Measurements from ENCODE around the gene CD1B.
"Not testable (repeated sequence)": the region's sequence is repeated elsewhere in the genome, so short reads cannot be mapped to it uniquely, and the experiment has no call there.

The CD1B gene

DNA sequence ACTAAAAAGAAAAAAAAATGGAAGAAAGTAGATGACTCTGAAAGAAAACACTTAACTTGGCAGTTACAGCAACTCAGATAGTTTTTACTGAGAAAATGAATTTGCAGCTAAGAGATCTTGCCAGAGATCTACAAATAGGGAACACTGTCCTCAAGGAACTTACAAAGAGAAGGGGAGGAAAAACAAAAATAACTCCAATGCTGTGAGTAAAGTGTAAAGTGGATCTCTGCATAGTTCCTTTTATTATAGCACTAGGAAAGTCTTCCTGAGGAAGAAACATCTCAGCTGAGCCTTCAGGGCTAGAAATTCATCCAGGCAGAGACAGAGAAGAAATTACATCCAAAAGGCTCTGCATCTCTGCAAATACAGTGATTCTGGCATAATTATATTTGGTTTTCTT lies 3.9 kb downstream of the CD1B start:
- DNase-seq, result no peak

DNA sequence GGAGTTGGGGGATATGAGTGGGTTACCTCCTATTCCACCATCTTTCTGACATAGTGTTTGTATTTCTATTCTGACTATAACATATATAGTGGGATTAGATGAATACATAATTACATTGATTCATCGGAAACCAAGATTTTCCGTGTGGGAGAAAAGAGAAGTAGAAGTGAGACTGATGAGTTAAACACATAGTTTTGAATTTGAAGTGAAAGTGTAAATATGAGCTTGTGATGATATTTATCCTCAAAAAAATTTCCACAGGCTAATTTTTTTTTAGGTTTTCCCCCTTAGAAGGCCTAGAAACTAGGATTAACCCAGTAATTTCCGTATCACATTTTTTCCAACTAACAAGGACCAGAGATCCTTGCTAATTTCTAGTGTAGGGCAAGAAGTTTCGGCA lies 6.9 kb downstream of the CD1B start:
- DNase-seq, result no peak

DNA sequence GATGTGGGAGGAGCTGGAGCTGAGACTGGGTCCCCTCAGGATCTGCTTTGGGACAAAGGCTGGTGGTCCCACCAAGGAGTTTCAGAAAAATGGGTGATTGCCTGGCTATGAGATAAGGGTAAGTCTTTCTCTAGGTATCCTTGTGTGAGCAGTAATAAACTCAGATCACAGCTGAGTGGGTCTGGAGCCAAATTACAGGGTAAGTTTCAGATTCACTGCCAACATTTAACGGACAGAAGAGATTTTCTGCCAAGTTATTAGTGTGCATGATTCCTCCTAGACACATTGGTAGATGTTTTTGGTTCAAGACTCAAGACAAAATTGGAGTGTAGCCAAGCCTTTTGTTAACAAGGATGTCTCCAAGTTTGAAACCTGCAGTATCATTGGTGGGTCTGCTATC lies 7.5 kb downstream of the CD1B start:
- DNase-seq, result no peak

DNA sequence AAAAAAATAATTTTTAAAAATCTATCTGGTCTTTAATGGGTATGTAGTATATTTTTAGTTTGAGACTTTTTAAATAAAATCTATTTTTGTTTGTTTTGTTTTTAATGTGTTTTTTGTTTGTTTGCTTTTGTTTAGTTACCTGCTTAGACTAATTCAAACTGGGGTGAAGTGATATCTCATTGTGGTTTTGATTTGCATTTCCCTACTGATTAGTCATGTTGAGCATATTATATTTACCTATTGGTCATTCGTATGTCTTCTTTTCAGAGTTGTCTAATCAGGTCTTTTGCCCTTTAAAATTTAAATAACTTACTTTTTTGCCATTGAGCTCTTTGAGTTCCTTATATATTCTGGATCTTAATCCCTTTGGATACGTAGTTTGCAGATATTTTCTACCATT lies 20.3 kb downstream of the CD1B start:
- no peak for DNase-seq

DNA sequence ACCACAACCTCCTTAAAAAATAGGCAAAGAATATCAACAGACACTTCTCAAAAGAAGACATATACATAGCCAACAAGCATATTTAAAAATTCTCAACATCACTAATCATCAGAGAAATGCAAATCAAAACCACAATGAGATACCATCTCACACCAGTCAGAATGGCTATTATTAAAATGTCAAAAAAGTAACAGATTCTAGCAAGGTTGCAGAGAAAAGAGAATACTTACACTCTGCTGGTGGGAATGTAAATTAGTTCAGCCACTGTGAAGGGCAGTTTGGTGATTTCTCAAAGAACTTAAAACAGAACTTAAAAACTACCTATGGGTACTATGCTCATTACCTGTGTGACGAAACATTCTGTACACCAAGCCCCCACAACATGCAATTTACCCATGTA lies 20.7 kb downstream of the CD1B start:
- no peak for DNase-seq

DNA sequence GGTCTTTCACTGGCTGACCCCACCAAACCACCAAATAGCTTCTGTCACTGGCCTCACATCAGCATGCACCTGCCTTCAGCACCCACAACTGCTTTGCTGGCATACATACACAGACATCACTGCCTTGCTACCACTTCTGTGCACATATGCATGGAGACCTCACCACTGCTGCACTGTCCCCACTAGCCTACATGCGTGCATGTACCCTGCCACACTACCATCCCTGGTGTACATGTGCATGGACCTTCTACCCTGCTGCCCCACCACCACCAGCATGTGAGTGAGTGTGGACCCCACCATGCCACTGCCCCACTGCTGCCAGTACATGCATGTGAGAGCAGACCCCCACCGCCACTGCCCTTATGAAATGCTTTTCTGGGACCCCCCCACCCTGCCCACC lies 35.5 kb downstream of the CD1B start:
- no peak for DNase-seq

DNA sequence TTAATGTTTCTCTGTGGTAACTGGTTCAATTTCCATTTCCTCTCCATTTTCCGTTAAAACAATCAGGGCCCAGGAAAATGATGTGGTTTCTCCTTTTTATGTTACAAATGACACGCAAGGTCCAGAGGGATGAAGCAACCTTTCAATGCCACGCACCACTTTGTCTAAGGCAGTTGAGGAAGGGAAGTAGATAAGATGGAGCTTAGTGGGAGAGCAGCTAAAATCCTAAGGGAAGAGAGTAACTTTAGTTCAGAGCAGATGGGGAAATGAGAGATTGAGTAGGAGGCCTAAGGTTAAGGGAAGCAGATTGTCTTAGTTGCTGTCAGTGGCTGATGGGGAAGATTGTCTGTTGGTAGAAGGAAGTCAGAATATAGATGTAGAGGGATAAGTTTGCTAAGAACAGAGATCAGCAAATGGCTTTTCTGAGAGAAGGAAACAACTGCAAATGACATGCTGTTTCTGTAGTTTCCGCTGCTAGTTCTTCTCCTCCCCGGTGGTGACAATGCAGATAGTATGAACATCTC lies 40.9 kb downstream of the CD1B start:
- no peak for DNase-seq

DNA sequence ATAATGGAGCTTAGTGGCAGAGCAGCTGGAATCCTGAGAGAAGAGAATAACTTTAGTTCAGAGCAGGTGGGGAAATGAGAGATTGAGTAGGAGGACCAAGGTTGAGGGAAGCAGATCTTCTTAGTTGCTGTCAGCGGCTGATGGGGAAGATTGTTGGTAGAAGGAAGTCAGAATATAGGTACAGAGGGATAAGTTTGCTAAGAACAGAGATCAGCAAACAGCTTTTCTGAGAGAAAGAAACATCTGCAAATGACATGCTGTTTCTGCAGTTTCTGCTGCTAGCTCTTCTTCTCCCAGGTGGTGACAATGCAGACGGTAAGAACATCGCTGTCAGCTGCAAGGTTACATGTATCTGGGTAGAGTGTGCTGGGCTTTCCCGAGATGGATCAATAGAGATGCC lies 41.5 kb downstream of the CD1B start, which contains the start of gene CD1C:
Gene CD1C, plus strand, starts transcription at position 113 of the 400 bp plus-strand sequence. Its CDS starts 142 bp downstream, at position 255.
- no peak for DNase-seq

DNA sequence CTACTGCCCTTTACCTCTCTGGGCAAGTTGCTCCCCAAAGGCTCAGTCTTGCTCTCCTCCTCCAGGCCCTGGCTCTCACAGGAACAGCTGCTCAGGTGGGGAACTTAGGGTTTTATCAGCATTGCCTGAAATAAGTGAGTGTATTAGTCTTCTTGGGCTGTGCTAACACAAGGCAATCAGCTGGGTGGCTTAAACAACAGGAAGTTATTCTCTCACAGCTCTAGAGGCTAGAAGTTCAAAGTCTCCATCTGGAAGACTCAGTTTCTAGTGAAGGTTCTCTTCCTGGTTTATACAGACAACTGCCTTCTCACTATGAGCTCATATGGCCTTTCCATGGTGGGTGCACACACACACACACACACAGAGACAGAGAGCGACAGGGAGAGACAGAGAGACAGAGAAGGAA lies 44.4 kb downstream of the CD1B start:
- no peak for DNase-seq

DNA sequence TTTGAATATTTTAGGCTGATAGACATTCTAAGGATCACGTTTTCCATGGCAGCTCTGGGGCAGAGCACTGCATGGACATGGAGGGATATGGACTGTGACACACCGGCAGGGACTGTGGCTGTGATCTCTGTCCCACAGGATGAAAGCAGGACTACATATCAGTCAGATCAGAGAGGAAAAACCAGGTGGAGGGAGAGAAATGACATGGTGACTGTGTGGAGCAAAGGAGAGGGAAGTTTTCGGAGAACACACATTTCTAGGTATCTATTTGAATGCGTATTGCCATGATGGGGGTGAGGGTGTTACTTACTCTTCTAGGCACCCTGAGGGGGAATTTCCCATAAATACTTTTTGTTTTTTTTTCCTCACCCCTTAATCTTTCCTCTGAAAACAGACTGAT lies 44.8 kb downstream of the CD1B start:
- no peak for DNase-seq

DNA sequence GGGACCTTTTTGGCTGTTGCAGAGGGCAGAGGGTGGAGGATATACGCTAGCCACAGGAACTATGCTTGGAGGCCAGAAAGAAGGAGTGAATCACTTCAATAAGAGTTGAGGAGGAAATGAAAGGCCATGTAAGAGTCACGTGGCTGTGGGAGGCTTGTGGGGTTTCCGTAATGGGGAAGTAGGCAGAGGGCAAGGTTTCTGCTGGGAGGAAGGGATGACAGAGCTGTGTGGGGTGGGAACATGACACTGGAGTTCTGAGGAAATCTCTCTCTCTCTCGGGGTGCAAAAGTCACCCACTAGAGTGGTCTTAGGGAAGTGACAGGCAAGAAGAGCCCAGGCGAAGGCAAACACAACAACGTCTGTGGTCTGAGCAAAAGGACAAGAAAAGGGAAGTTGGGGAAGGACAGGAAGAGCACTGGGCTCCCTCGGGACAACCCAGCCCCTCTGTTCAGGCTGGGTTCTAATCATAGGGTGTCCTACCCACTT lies 45.5 kb downstream of the CD1B start:
- DNase-seq, result no peak

DNA sequence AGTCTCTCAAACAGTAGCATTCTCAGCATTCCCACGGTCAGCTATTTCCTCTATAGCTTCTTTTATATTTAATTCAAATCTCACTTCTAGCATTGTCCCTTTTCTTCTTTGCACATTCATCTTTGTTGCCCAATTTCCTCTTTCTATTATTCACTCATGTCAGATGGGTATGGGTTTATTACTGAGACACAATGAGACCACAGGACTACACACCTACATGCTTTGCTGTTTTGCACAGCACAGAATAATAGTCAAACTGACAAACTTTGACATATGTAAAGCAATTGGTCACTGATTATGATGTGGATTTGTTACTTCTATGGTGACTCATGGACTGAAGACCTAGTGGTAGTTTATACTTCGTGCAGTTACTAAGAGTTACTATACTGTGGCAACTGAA lies 47.4 kb downstream of the CD1B start:
- DNase-seq, result no peak

DNA sequence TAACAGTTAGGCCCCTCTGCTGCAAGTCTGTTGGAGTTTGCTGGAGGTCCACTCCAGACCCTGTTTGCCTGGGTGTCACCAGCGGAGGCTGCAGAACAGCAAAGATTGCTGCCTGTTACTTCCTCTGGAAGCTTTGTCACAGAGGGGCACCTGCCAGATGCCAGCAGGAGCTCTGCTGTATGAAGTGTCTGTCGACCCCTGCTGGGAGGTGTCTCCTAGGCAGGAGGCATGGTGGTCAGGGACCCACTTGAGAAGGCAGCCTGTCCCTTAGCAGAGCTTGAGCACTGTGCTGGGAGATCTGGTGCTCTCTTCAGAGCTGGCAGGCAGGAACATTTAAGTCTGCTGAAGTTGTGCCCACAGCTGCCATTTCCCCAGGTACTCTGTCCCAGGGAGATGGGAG lies 48.9 kb downstream of the CD1B start:
- DNase-seq, result not testable (repeated sequence)

Measured in SW 1271 (cell line).